Dermis microvascular lymphatic vessel endothelial cell (primary cell): ENCODE measurements around the gene HMGXB3. TPM values are rescaled to one million over a fixed set of nuclear protein-coding genes. Genes with fewer than 3 reads are reported as not detected.

Experiments
- DNase-seq, 2 donors: peaks; one replicate each; pipeline versions ENCODE4 v3.0.0 to v3.0.0-alpha.2; 2010; ENCODE audit warnings: low read depth in 2 of 2
- total RNA-seq: library from RNA; depleted of rRNA; stranded (reverse); fragments of >200 nt; gene quantifications from 2 replicates; pipeline ENCODE4 v1.2.1, GENCODE V29; 2014

Gene HMGXB3
- total RNA-seq, 1 donor from 2014 or later = 18.2 TPM

DNA sequence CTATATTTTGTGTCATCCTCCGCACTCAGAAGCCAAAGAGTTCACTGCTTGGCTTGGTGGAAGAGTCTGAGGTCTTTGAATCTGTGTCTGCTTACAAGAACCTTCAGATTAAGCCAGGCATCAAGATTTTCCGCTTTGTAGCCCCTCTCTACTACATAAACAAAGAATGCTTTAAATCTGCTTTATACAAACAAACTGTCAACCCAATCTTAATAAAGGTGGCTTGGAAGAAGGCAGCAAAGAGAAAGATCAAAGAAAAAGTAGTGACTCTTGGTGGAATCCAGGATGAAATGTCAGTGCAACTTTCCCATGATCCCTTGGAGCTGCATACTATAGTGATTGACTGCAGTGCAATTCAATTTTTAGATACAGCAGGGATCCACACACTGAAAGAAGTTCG lies 19.3 kb upstream of the HMGXB3 start:
- no peak for DNase-seq

- no peak for DNase-seq
Measured at GRCh38 chr5:149982505-149982904, 18.0 kb upstream of the HMGXB3 start.

DNA sequence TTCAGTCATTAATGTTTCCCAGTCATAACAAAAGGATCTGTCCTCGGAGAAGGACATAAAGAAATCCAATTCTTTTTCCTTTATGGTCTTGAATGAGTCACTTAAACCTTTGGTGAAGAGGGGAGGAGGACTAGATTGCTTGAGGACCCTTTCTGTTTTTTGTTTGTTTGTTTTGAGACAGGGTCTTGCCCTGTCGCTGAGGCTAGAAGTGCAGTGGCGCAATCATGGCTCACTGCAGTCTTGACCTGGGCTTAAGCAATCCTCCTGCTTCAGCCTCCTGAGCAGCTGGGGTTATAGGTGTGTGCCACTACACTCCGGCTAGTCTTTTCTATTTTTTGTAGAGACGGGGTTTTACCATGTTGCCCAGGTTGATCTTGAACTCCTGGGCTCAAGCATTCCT lies 12.4 kb upstream of the HMGXB3 start:
- no peak for DNase-seq

GRCh38 chr5:149990518-149991376 lies 9.8 kb upstream of the HMGXB3 start:
- DNase-seq = peak; percentile 65 to 80

- no peak for DNase-seq
Measured at GRCh38 chr5:149993471-149993870, 7.1 kb upstream of the HMGXB3 start.

DNA sequence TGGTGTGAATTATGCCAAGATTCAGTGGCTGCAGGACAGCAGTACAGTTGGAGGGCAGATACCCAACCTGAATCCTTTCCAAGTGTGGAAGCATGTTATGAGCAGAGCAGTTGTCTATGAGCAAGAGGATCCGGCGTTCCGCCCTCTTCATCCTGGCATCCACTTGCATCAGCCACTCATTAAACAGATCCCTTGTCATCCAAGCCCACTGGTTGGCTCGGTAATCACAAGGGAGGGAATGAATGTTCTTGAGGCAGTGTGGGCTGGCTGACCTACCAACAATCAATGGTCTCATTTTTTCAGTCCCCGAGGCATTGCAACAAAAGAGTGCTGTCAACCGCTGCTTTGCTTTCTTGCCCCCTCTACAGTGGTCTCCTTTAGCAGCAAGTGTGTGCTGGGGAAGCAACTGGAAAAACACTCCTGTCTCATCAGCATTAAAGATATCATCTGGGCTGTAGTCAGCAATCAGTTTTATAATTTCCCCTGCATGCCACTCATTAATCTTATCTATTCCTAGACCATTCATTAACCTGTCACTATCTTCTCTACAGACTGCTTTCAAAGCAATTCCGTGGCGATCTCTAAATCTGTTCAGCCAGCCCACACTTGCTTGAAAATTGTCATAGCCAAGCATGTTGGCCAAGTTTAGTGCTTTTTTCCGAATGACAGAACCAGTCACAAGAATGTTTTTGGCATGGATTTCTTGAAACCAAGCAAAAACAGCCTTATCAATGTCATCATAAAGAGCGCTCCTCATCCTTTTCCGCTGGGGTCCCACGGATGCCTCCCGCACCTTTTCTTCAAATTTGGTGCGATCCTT lies 4.9 kb upstream of the HMGXB3 start:
- DNase-seq = no peak

- DNase-seq = no peak
Measured at GRCh38 chr5:149996205-149996890, 4.2 kb upstream of the HMGXB3 start.

DNA sequence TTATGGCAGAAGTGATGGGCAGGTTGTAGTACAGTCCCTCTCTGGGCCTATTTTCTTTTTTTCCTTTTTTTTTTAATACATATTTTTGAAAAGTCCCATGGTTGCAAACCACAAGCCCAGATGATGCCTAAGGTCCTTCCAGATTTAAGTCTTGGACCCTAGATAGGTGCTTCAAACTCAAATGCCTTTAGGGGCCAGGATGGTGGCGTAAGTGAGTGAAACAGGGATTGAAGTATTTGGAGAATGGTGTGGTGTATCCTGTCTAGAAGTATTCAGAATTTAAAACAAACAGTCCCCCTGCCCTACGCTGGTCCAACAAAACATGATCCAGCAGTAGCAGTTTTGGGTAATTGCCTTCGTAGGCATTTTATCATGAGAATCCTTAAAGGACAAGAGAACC lies 2.3 kb upstream of the HMGXB3 start:
- DNase-seq = no peak

DNA sequence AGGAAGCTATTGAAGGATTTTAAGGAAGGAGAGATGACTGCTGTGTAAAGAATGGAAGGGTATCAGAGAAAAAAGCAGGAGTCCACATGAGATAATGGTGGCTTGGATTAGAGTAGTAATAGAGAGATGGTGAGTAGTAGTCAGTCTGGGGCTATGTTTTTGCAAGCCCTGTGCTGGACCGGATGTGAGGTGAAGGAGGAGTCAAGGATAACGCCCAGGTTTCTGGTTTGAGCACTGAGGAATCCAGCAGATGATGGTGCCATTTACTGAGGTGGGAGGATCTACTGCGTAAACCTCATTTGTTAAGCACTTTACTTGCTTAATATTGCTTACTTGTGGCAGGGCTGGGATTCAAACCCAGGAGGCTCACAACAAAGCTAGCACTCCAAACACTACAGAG lies 1.2 kb upstream of the HMGXB3 start:
- DNase-seq = no peak

- DNase-seq = peak; percentile 46 to 82
Measured at GRCh38 chr5:149999866-150000255, 678 bp upstream of the HMGXB3 start.

DNA sequence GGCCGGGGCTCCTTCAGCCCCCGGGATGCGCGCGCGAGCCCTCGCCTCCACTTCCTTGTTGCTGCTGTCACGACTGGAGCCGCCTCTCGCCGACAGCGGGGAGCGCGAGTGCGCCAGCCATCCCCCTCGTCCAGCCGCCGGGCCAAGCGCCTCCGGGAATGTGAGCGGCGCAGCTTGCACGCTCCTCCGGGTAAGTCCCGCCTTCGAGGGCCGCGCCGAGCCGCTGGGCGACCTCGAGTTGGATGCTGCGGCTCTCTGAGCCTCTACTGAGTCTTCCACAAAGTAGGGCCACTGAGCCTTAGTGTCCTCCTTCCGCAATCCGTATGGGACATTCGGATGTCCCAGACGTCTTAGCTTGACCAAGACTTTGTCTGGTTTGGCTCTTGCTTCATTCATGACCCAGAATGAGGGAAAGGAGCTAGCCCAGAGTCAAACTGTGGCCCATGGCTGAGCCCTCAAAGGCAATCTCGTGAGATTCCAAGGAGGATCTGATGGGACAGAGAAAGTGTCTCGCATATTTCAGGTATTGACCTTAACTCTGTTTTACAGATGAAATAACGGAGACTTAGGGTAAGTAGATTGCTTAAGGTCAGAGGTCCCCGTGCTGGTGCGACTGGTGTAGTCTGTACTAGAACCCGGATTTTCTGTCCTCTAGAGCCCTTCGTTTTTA lies 586 bp downstream of the HMGXB3 start:
- DNase-seq = peak in 1 of 2 donors; percentile 51

- peak; percentile 39 to 77 for DNase-seq
Measured at GRCh38 chr5:150001660-150002486, 1.3 kb downstream of the HMGXB3 start.

DNA sequence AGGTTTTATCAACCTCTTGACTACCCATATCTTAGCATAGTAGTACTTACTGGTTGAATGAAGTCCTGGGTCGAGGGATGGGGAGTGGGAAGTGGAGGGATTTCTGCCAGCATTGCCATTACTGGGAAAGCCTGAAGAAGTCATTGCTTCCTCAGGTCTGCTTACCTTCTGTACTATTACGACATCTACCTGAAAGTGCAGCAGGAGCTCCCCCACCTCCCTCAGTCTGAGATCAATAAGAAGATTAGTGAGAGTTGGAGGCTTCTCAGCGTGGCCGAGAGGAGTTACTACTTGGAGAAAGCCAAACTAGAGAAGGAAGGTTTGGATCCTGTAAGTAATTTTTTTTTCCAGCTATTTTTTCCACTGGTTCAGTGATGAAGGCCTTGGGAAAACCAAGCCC lies 5.8 kb downstream of the HMGXB3 start:
- no peak for DNase-seq

GRCh38 chr5:150007050-150007449 lies 6.5 kb downstream of the HMGXB3 start:
- DNase-seq = no peak

GRCh38 chr5:150009671-150010387 lies 9.3 kb downstream of the HMGXB3 start:
- no peak for DNase-seq

GRCh38 chr5:150013931-150014330 lies 13.4 kb downstream of the HMGXB3 start:
- no peak for DNase-seq

GRCh38 chr5:150014456-150014855 lies 13.9 kb downstream of the HMGXB3 start:
- DNase-seq = no peak

DNA sequence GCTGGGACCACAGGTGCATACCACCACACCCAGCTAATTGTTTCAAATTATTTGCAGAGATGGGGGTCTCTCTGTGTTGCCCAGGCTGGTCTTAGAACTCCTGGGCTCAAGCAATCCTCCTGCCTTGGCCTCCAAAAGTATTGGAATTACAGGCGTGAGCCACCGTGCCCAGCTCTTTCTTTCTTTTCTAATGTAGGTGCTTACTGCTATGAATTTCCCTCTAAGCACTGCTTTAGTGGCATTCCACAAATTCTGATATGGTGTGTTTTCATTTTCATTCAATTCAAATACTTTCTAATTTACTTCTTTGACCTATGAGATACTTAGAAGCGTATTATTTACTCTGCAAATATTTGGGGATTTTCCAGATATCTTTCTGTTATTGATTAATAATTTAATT lies 14.9 kb downstream of the HMGXB3 start:
- no peak for DNase-seq

DNA sequence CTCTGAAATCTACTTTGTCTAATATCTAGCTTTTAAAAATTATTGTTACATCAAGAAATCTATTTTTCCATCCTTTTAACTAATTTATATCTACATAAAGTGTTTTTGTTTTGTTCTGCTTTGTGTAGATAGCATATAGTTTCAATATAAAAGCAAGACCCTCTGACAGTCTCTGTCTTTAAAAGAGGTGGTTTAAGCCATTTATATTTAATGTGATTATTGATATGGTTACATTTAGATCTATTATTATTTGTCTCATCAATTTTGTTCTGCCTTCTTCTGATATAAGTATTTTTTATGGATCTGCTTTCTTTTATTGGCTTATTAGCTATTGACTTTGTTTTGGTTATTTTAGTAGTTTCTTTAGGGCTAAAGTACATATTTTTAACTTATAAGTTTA lies 16.0 kb downstream of the HMGXB3 start:
- DNase-seq = no peak
